IMR-90 (cell line): Measurements from ENCODE around the gene MAFB. TPM values are rescaled to one million over a fixed set of nuclear protein-coding genes. Genes with fewer than 3 reads are reported as not detected.

ENCODE experiments used
- ATAC-seq: fragments of 200-7000 bp; cut with Tn5 transposase; 2 replicates; pipeline ENCODE4 v1.9.1; 2020; ENCODE audit warnings: low read depth, mild to moderate bottlenecking, moderate library complexity
- BruUV-seq: library from RNA; stranded (reverse); fragments of 400-500 nt; replicated peaks from 2 replicates; lab custom pipeline; 2021; lab: Mats Ljungman, UMichigan
- CTCF ChIA-PET: fragments of 300-600 bp; formaldehyde crosslinking; extraction: SDS; loops from one replicate; lab custom pipeline; 2021; ENCODE audit warnings: antibody characterized with exemption; lab: Yijun Ruan, JAX
- POLR2A ChIA-PET: fragments of 300-600 bp; sonication (Branson Sonifier 250); formaldehyde crosslinking; loops from one replicate; lab custom pipeline; 2022; ENCODE audit warnings: antibody characterized with exemption; ENCODE audit not compliant: unreplicated experiment; lab: Charles Lee
- DNase-seq: peaks from one replicate; pipeline ENCODE4 v3.0.0; 2013
- H2AFZ ChIP-seq: replicated peaks from 2 replicates; pipeline ENCODE3; 2013; ENCODE audit warnings: low read length, mild to moderate bottlenecking; ENCODE audit not compliant: poor library complexity
- H2AK5ac ChIP-seq: 2 replicates; pipeline ENCODE4 v1.6.1; 2013; ENCODE audit warnings: low read depth, low read length, inconsistent platforms
- H2AK9ac ChIP-seq: replicated peaks from 2 replicates; pipeline ENCODE3; 2013; ENCODE audit warnings: mild to moderate bottlenecking, low read depth, low read length, moderate library complexity; ENCODE audit not compliant: poor library complexity
- H2BK120ac ChIP-seq: 2 replicates; pipeline ENCODE4 v1.6.1; 2013; ENCODE audit warnings: low read depth, low read length, inconsistent platforms
- H2BK15ac ChIP-seq: 3 replicates; pipeline ENCODE4 v1.6.1; 2013; ENCODE audit warnings: low read depth, low read length, inconsistent platforms
- H2BK20ac ChIP-seq: 2 replicates; pipeline ENCODE4 v1.6.1; 2013; ENCODE audit warnings: low read depth, mild to moderate bottlenecking, inconsistent platforms, low read length, moderate library complexity
- H2BK5ac ChIP-seq: 2 replicates; pipeline ENCODE4 v1.6.1; 2013; ENCODE audit warnings: mild to moderate bottlenecking, low read depth, low read length, inconsistent platforms; ENCODE audit not compliant: poor library complexity, severe bottlenecking
- H3K14ac ChIP-seq: replicated peaks from 2 replicates; pipeline ENCODE4 v1.6.1; 2013; ENCODE audit warnings: low read depth, low read length, inconsistent platforms
- H3K18ac ChIP-seq: 2 replicates; pipeline ENCODE4 v1.6.1; 2013; ENCODE audit warnings: low read depth, low read length, control low read depth
- H3K23ac ChIP-seq: 2 replicates; pipeline ENCODE4 v1.6.1; 2013; ENCODE audit warnings: low read depth, low read length, inconsistent platforms
- H3K27ac ChIP-seq: 2 replicates; pipeline ENCODE4 v1.5.1; 2013; ENCODE audit warnings: mild to moderate bottlenecking, control low read depth, low read length; ENCODE audit not compliant: insufficient read depth
- H3K27me3 ChIP-seq: 2 replicates; pipeline ENCODE4 v1.6.1; 2013; ENCODE audit warnings: low read length; ENCODE audit not compliant: control insufficient read depth, insufficient read depth
- H3K36me3 ChIP-seq: 2 replicates; pipeline ENCODE4 v1.6.1; 2013; ENCODE audit warnings: low read length, mixed read lengths; ENCODE audit not compliant: control insufficient read depth, insufficient read depth
- H3K4ac ChIP-seq: 2 replicates; pipeline ENCODE4 v1.6.1; 2013; ENCODE audit warnings: low read depth, low read length, inconsistent platforms
- H3K4me1 ChIP-seq: 2 replicates; pipeline ENCODE4 v1.6.1; 2013; ENCODE audit warnings: low read length, mixed read lengths; ENCODE audit not compliant: control insufficient read depth, insufficient read depth
- H3K4me2 ChIP-seq: 2 replicates; pipeline ENCODE4 v1.6.1; 2013; ENCODE audit warnings: low read depth, mild to moderate bottlenecking, control low read depth, low read length, moderate library complexity
- H3K4me3 ChIP-seq: 2 replicates; pipeline ENCODE4 v1.5.1; 2013; ENCODE audit warnings: low read depth, mild to moderate bottlenecking, control low read depth, low read length, moderate library complexity; ENCODE audit not compliant: insufficient read depth
- H3K56ac ChIP-seq: 2 replicates; pipeline ENCODE4 v1.6.1; 2013; ENCODE audit warnings: low read length, inconsistent platforms; ENCODE audit not compliant: insufficient read depth; ENCODE audit errors: extremely low read depth
- H3K79me1 ChIP-seq, 2 experiments: 2 replicates each; pipeline ENCODE4 v1.6.1; 2013; ENCODE audit warnings: low read length in 2 of 2, inconsistent platforms in 1 of 2, low read depth in 1 of 2
- H3K9ac ChIP-seq: 2 replicates; pipeline ENCODE4 v1.6.1; 2013; ENCODE audit warnings: low read depth, low read length, control low read depth
- H3K9me1 ChIP-seq: 2 replicates; pipeline ENCODE4 v1.6.1; 2013; ENCODE audit warnings: low read length, inconsistent platforms; ENCODE audit not compliant: insufficient read depth
- H3K9me3 ChIP-seq: 2 replicates; pipeline ENCODE4 v1.6.1; 2013; ENCODE audit warnings: low read length; ENCODE audit not compliant: control insufficient read depth, insufficient read depth
- H4K20me1 ChIP-seq: 2 replicates; pipeline ENCODE4 v1.6.1; 2013; ENCODE audit warnings: low read length, inconsistent platforms; ENCODE audit not compliant: insufficient read depth
- H4K5ac ChIP-seq: 2 replicates; pipeline ENCODE4 v1.6.1; 2013; ENCODE audit warnings: mild to moderate bottlenecking, low read depth, low read length, control low read depth
- H4K8ac ChIP-seq, 2 experiments: 2 replicates each; pipeline ENCODE4 v1.6.1; 2013; ENCODE audit warnings: low read depth in 2 of 2, low read length in 2 of 2, control low read depth in 1 of 2, inconsistent platforms in 1 of 2
- H4K91ac ChIP-seq: 2 replicates; pipeline ENCODE4 v1.6.1; 2013; ENCODE audit warnings: low read depth, low read length, inconsistent platforms; ENCODE audit not compliant: insufficient read depth
- BHLHE40 ChIP-seq: fragments of 150-350 bp; IDR thresholded peaks from 2 replicates; pipeline ENCODE4 v1.6.1; 2016; ENCODE audit warnings: mild to moderate bottlenecking, low read depth, low read length
- CEBPB ChIP-seq: IDR thresholded peaks from 2 replicates; pipeline ENCODE4 v1.6.1; 2012; ENCODE audit warnings: low read depth, low read length, improper control_type of control experiment
- CHD1 ChIP-seq: IDR thresholded peaks from 2 replicates; pipeline ENCODE4 v1.6.1; 2012; ENCODE audit warnings: low read depth, low read length, improper control_type of control experiment
- FOS ChIP-seq: fragments of 150-350 bp; IDR thresholded peaks from 2 replicates; pipeline ENCODE4 v1.6.1; 2016; ENCODE audit warnings: low read depth, low read length
- MAFK ChIP-seq: IDR thresholded peaks from 2 replicates; pipeline ENCODE4 v1.6.1; 2012; ENCODE audit warnings: low read depth, low read length, improper control_type of control experiment
- MAZ ChIP-seq: IDR thresholded peaks from 2 replicates; pipeline ENCODE4 v1.6.1; 2012; ENCODE audit warnings: low read depth, mild to moderate bottlenecking, low read length, improper control_type of control experiment, moderate library complexity, borderline replicate concordance
- MXI1 ChIP-seq: IDR thresholded peaks from 2 replicates; pipeline ENCODE4 v1.6.1; 2012; ENCODE audit warnings: low read depth, mild to moderate bottlenecking, low read length, moderate library complexity, borderline replicate concordance
- NFE2L2 ChIP-seq: fragments of 150-350 bp; IDR thresholded peaks from 2 replicates; pipeline ENCODE4 v1.6.1; 2016; ENCODE audit warnings: low read depth, mild to moderate bottlenecking, low read length
- POLR2A ChIP-seq: IDR thresholded peaks from 2 replicates; pipeline ENCODE4 v1.6.1; 2012; ENCODE audit warnings: mild to moderate bottlenecking, low read depth, low read length
- RAD21 ChIP-seq: IDR thresholded peaks from 2 replicates; pipeline ENCODE4 v1.6.1; 2012; ENCODE audit warnings: low read length, improper control_type of control experiment
- RFX5 ChIP-seq: IDR thresholded peaks from 2 replicates; pipeline ENCODE4 v1.8.0; 2012; ENCODE audit warnings: low read depth, mild to moderate bottlenecking, low read length, moderate library complexity
- SMC3 ChIP-seq: fragments of 150-350 bp; IDR thresholded peaks from 2 replicates; pipeline ENCODE4 v1.6.1; 2016; ENCODE audit warnings: low read depth, mild to moderate bottlenecking, antibody characterized with exemption, low read length, moderate library complexity
- USF2 ChIP-seq: fragments of 150-350 bp; IDR thresholded peaks from 2 replicates; pipeline ENCODE4 v1.6.1; 2017; ENCODE audit warnings: mild to moderate bottlenecking, antibody characterized with exemption, low read length, low read depth
- WGBS, 2 experiments: methylation state at CpG; one replicate each; pipeline versions ENCODE4 v1.1.5 to v1.1.7; 2013; ENCODE audit warnings: missing lambda C conversion rate in 2 of 2; ENCODE audit not compliant: insufficient read length in 1 of 2; ENCODE audit errors: extremely low coverage in 2 of 2; 5-methylcytosine and 5-hydroxymethylcytosine counted together
- dilution Hi-C: fragments of 300-500 bp; cut with HindIII; formaldehyde crosslinking; loops from one replicate; pipeline ENCODE4 v1.14.3; 2018; ENCODE audit warnings: low sequenced_read_pairs; ENCODE audit not compliant: unreplicated experiment
- in situ Hi-C: fragments of 300-500 bp; cut with MboI; formaldehyde crosslinking; loops from 3 replicates; pipeline ENCODE4 v1.14.3; 2019; ENCODE audit warnings: low sequenced_read_pairs, inconsistent platforms, mixed read lengths
- intact Hi-C: fragments of 100-400 bp; cut with micrococcal nuclease; formaldehyde crosslinking; loops from 2 replicates; pipeline ENCODE4 v1.10.0; 2022
- polyA plus RNA-seq, 3 experiments: library from polyadenylated mRNA; depleted of rRNA; stranded (reverse); fragments of >200 nt; gene quantifications; 2 replicates each; pipeline ENCODE4 v1.2.3, GENCODE V29; 2012; ENCODE audit warnings: low replicate concordance in 1 of 3
- total RNA-seq: library from RNA; depleted of rRNA; stranded (reverse); fragments of >200 nt; gene quantifications from 2 replicates; pipeline ENCODE4 v1.2.3, GENCODE V29; 2012
- TF ChIP-seq, protein P1 (sequence below): conservative IDR thresholded peaks from 2 replicates; pipeline ENCODE4 v1.5.1; 2012; ENCODE audit warnings: mild to moderate bottlenecking, low read depth, low read length, improper control_type of control experiment
- TF ChIP-seq, protein P2 (sequence below): fragments of 150-350 bp; IDR thresholded peaks from 2 replicates; pipeline ENCODE4 v1.6.1; 2016; ENCODE audit warnings: low read depth, mild to moderate bottlenecking, low read length, moderate library complexity, borderline replicate concordance

Gene MAFB
- total and polyA plus RNA-seq, 2 of the 4 experiments (the other 2 are of a cell fraction): 0.07 TPM; not detected in 1

DNA sequence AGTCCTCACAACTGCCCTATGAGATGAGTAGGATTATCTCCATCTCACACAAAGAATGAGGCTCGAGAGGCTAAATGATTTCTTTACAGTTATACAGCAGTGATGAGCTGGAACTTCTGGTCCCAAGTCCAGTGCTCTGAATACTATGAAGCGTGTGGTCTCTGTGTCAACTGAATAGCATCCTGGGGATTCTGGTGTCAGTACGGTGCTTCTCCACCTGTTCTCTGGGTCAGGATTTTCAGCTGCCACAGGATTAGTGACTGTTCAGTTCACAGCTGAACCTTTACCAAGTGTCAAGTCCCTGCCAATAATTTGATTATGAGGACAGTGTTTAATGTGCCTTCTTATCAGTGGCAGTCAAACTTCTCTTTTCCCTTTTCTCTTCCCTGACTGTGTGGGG is 5.2 kb upstream of the MAFB start:
- Histone ChIP-seq H3K9ac (no peak overlapping the region), H2AK9ac (no peak overlapping the region), H3K9me3 (no peaks in the 10 kb centered on the region), H3K4me2 (no peak overlapping the region), H3K56ac (no peak overlapping the region), H2BK20ac (no peak overlapping the region), H3K9me1 (no peaks in the 10 kb centered on the region), H2AFZ (no peak overlapping the region), H3K18ac (no peak overlapping the region), H4K91ac (no peak overlapping the region), H4K5ac (no peak overlapping the region), H3K27me3 (peaks cover 51% of the 10 kb centered on the region), H3K23ac (no peak overlapping the region), H4K8ac (no peak overlapping the region), H3K27ac (no peak overlapping the region), H4K20me1 (0 out of 2 replicates have a peak, but pooled peaks cover 3% of the 10 kb centered on the region), H3K79me1 (no peaks in the 10 kb centered on the region), H3K36me3 (no peaks in the 10 kb centered on the region), H3K4me3 (no peak overlapping the region), H3K14ac (no peak overlapping the region), H2BK120ac (no peak overlapping the region), H2BK15ac (no peak overlapping the region), H2BK5ac (no peak overlapping the region), H2AK5ac (no peak overlapping the region), H3K4me1 (peaks cover 3% of the 10 kb centered on the region; the same call in 1 of the 2 replicates), H3K4ac (no peak overlapping the region)
- no CpG with 5 or more reads among the region's 3 CpGs for WGBS, 2 experiments
- dilution Hi-C loops (no loop called here), intact Hi-C loops (loop anchor here (5.0 to 10.0 kb wide), 2 partner anchors 268 to 1579 kb away; no protein-coding TSS in a partner anchor), in situ Hi-C loops (loop anchor here (25.0 kb wide), 1 partner anchor 807 kb away; no protein-coding TSS in a partner anchor)
- ChIA-PET CTCF (no interaction called here), POLR2A (interaction anchor here (0.6 kb wide), 1 partner anchor 363 kb away, joined by 5 read pairs; no protein-coding TSS in a partner anchor)
- DNase-seq (no peak), ATAC-seq (no peak)
- TF ChIP-seq MAFK (no peak), CHD1 (no peak), MXI1 (no peak), RAD21 (no peak), CEBPB (no peak), NFE2L2 (no peak), BHLHE40 (no peak), SMC3 (no peak), FOS (no peak), MAZ (no peak), USF2 (no peak), RFX5 (no peak), POLR2A (no peak)
- TF ChIP-seq, protein P1, sequence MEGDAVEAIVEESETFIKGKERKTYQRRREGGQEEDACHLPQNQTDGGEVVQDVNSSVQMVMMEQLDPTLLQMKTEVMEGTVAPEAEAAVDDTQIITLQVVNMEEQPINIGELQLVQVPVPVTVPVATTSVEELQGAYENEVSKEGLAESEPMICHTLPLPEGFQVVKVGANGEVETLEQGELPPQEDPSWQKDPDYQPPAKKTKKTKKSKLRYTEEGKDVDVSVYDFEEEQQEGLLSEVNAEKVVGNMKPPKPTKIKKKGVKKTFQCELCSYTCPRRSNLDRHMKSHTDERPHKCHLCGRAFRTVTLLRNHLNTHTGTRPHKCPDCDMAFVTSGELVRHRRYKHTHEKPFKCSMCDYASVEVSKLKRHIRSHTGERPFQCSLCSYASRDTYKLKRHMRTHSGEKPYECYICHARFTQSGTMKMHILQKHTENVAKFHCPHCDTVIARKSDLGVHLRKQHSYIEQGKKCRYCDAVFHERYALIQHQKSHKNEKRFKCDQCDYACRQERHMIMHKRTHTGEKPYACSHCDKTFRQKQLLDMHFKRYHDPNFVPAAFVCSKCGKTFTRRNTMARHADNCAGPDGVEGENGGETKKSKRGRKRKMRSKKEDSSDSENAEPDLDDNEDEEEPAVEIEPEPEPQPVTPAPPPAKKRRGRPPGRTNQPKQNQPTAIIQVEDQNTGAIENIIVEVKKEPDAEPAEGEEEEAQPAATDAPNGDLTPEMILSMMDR: no peak
- TF ChIP-seq, protein P2, sequence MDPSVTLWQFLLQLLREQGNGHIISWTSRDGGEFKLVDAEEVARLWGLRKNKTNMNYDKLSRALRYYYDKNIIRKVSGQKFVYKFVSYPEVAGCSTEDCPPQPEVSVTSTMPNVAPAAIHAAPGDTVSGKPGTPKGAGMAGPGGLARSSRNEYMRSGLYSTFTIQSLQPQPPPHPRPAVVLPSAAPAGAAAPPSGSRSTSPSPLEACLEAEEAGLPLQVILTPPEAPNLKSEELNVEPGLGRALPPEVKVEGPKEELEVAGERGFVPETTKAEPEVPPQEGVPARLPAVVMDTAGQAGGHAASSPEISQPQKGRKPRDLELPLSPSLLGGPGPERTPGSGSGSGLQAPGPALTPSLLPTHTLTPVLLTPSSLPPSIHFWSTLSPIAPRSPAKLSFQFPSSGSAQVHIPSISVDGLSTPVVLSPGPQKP: no peak
- BruUV-seq: no TSS peak
